Epithelial cell of proximal tubule (primary cell): ENCODE measurements around the gene CCDC172. TPM values are rescaled to one million over a fixed set of nuclear protein-coding genes. Genes with fewer than 3 reads are reported as not detected.

ENCODE experiments used
- DNase-seq: peaks from one replicate; pipeline ENCODE4 v3.0.0-alpha.2; 2011; ENCODE audit warnings: low read depth
- H3K4me3 ChIP-seq: 2 replicates; pipeline ENCODE4 v1.5.1; 2011; ENCODE audit warnings: low read depth, mild to moderate bottlenecking, low read length
- total RNA-seq: library from RNA; depleted of rRNA; stranded (reverse); fragments of >200 nt; gene quantifications from 2 replicates; pipeline ENCODE4 v1.2.3, GENCODE V29; 2015
- TF ChIP-seq, protein P1 (sequence below): conservative IDR thresholded peaks from 2 replicates; pipeline ENCODE4 v1.5.1; 2012; ENCODE audit warnings: low read depth, mild to moderate bottlenecking, low read length

CCDC172 gene
- total RNA-seq, 1 donor from 2014 or later: not detected

DNA sequence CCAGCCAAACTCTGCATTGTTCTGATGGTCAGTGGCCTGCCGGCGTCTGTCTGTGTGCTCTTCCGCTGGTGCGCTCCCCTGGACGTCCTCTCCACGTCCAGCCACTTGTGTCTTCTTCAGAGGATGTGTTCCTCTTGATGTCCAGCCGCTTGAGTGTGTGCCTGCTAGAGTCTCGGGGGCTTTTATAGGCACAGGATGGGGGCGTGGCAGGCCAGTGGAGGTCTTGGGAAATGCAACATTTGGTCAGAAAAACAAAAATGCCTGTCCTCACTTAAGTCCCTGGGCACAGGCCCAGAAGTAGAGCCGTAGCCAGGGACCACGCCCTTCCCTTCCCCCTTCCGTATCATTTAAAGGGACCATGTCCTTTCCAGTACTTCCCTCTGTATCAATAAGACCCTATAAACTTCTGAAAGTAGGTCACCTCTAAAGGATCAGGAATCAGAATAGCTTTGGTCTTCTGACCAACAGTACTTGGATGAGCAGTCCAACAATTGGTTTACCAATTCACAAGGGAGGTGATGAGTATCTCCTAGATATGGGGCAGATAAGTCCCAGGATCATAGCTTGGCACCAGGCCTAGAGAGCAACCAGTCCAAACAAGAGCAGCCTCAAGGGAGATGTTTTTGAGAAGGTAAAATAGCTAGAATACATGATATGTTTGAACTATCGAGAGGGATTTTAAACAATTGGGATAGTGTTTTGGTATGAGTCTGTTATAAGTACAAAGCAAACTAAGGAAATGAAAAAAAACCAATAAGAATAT, 71.2 kb downstream of the CCDC172 start:
- TF ChIP-seq, protein P1, sequence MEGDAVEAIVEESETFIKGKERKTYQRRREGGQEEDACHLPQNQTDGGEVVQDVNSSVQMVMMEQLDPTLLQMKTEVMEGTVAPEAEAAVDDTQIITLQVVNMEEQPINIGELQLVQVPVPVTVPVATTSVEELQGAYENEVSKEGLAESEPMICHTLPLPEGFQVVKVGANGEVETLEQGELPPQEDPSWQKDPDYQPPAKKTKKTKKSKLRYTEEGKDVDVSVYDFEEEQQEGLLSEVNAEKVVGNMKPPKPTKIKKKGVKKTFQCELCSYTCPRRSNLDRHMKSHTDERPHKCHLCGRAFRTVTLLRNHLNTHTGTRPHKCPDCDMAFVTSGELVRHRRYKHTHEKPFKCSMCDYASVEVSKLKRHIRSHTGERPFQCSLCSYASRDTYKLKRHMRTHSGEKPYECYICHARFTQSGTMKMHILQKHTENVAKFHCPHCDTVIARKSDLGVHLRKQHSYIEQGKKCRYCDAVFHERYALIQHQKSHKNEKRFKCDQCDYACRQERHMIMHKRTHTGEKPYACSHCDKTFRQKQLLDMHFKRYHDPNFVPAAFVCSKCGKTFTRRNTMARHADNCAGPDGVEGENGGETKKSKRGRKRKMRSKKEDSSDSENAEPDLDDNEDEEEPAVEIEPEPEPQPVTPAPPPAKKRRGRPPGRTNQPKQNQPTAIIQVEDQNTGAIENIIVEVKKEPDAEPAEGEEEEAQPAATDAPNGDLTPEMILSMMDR: no peak
- no peak overlapping the region for H3K4me3 ChIP-seq
- DNase-seq: no peak

DNA sequence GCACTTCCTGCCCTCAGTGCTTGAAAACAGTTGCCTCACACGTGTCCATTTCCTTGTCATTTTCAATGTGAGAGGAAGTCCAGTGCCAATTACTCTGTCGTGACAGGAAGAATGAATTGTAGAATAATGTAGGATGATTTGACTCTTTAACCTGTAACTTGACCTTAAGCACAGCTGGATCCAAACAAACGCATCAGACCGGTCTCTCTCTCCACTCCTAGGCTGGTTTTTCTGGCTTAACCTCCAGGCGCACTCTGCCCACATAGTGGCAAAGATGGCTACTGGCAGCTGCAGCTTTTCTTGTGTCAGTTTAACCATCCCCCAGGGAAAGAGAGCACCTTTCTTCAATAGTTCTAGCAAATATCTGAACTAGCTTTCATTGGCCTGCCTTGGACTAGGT, 74.0 kb downstream of the CCDC172 start:
- TF ChIP-seq, protein P1: no peak
- no peak for DNase-seq
- no peak overlapping the region for H3K4me3 ChIP-seq

GRCh38 chr10:116402858-116403257, 78.6 kb downstream of the CCDC172 start:
- no peak overlapping the region for H3K4me3 ChIP-seq
- TF ChIP-seq, protein P1: no peak
- DNase-seq: no peak

GRCh38 chr10:116403740-116404250, 79.5 kb downstream of the CCDC172 start:
- DNase-seq: no peak
- H3K4me3 ChIP-seq: no peak overlapping the region
- TF ChIP-seq, protein P1: no peak

DNA sequence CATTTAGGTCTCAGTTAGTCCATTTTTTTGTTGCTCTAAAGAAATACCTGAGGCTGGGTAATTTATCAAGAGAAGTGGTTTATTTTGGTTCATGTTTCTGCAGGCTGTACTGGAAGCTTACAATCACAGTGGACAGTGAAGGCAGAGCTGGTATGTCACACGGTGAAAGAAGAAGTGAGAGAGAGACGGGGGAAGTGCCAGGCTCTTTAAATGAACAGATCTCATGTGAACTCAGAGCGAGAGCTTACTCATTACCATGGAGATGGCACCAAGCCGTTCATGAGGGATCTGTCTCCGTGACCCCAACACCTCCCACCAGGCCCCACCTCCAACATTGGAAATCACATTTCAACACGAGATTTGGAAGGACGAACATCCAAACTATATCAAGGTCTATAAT, 84.5 kb downstream of the CCDC172 start:
- TF ChIP-seq, protein P1: no peak
- H3K4me3 ChIP-seq: no peak overlapping the region
- DNase-seq: no peak

GRCh38 chr10:116410351-116410750, 86.1 kb downstream of the CCDC172 start:
- TF ChIP-seq, protein P1: no peak
- no peak for DNase-seq
- no peak overlapping the region for H3K4me3 ChIP-seq

DNA sequence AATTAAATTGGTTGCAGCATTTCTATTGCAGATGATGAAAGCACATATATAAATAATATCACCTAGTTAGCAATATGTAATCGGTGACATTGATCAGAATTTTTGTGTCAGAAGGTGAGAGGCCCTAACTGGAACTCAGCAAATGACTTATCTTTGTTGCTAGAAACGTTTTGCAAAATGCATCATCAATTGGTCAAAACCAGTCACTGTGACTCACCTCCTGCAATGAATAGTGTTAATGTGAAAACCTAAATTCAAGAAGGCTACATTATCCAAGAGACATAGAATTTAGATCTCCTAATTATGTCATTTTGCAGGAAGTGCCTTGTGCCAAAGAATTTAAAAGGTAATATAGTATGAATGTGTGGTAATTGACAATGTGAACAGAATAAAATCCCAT, 93.6 kb downstream of the CCDC172 start:
- TF ChIP-seq, protein P1: no peak
- DNase-seq: no peak
- no peak overlapping the region for H3K4me3 ChIP-seq
